ENCODE data around the gene PEMT.

Gene PEMT

GRCh38 chr17:17542906-17543635, 48.4 kb downstream of the PEMT start:
- Histone ChIP-seq H3K4me1 (ENCODE audit: low read length) (no peaks in the 10 kb centered on the region), H3K4me3 (ENCODE audit: low read length) (no peak overlapping the region), H3K27me3 (replicated peaks; ENCODE audit: insufficient read depth, low read length) (no peaks in the 10 kb centered on the region), H3F3A (ENCODE audit: insufficient read depth, low read length) (no peaks in the 10 kb centered on the region), H3K4me2 (ENCODE audit: low read depth, low read length) (no peak overlapping the region), H3K9me3 (replicated peaks; ENCODE audit: insufficient read depth, low read length) (no peaks in the 10 kb centered on the region), H3K9ac (ENCODE audit: low read length) (no peak overlapping the region), H3K9me2 (replicated peaks; ENCODE audit: insufficient read depth, low read length) (no peaks in the 10 kb centered on the region), H3K27ac (ENCODE audit: low read length) (no peak overlapping the region), H3K79me2 (ENCODE audit: low read length) (no peaks in the 10 kb centered on the region), H3K36me3 (replicated peaks; ENCODE audit: insufficient read depth, low read length) (no peaks in the 10 kb centered on the region), H4K20me1 (ENCODE audit: insufficient read depth, low read length) (no peaks in the 10 kb centered on the region), H2AFZ (ENCODE audit: low read length) (no peak overlapping the region)
- DNase-seq: no peak
- TF ChIP-seq, protein P1, sequence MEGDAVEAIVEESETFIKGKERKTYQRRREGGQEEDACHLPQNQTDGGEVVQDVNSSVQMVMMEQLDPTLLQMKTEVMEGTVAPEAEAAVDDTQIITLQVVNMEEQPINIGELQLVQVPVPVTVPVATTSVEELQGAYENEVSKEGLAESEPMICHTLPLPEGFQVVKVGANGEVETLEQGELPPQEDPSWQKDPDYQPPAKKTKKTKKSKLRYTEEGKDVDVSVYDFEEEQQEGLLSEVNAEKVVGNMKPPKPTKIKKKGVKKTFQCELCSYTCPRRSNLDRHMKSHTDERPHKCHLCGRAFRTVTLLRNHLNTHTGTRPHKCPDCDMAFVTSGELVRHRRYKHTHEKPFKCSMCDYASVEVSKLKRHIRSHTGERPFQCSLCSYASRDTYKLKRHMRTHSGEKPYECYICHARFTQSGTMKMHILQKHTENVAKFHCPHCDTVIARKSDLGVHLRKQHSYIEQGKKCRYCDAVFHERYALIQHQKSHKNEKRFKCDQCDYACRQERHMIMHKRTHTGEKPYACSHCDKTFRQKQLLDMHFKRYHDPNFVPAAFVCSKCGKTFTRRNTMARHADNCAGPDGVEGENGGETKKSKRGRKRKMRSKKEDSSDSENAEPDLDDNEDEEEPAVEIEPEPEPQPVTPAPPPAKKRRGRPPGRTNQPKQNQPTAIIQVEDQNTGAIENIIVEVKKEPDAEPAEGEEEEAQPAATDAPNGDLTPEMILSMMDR (IDR thresholded peaks at IDR 0.05; ENCODE audit: low read length): no peak

GRCh38 chr17:17541640-17542001, 49.9 kb downstream of the PEMT start:
- TF ChIP-seq EZH2 (optimal IDR thresholded peaks at IDR 0.05; ENCODE audit: low read depth, low read length): no peak
- TF ChIP-seq, protein P1 (IDR thresholded peaks at IDR 0.05; ENCODE audit: low read length): no peak
- TF ChIP-seq EZH2phosphoT487 (IDR thresholded peaks at IDR 0.05; ENCODE audit: low read length): no peak
- Histone ChIP-seq H3K36me3 (replicated peaks; ENCODE audit: insufficient read depth, low read length) (no peaks in the 10 kb centered on the region), H4K20me1 (ENCODE audit: insufficient read depth, low read length) (no peaks in the 10 kb centered on the region), H3K4me2 (ENCODE audit: low read depth, low read length) (no peak overlapping the region), H3K4me1 (ENCODE audit: low read length) (no peaks in the 10 kb centered on the region), H3K27ac (ENCODE audit: low read length) (no peak overlapping the region), H3K79me2 (ENCODE audit: low read length) (no peaks in the 10 kb centered on the region), H3K27me3 (replicated peaks; ENCODE audit: insufficient read depth, low read length) (no peaks in the 10 kb centered on the region), H2AFZ (ENCODE audit: low read length) (no peak overlapping the region), H3K9ac (ENCODE audit: low read length) (no peak overlapping the region), H3K4me3 (ENCODE audit: low read length) (no peak overlapping the region), H3F3A (ENCODE audit: insufficient read depth, low read length) (no peaks in the 10 kb centered on the region), H3K9me3 (replicated peaks; ENCODE audit: insufficient read depth, low read length) (no peaks in the 10 kb centered on the region), H3K9me2 (replicated peaks; ENCODE audit: insufficient read depth, low read length) (no peaks in the 10 kb centered on the region)
- no peak for DNase-seq

- H3K4me1 ChIP-seq (ENCODE audit: low read length): no peaks in the 10 kb centered on the region
- H3K9ac ChIP-seq (ENCODE audit: low read length): no peak overlapping the region
- H4K20me1 ChIP-seq (ENCODE audit: insufficient read depth, low read length): no peaks in the 10 kb centered on the region
- H3K9me3 ChIP-seq (replicated peaks; ENCODE audit: insufficient read depth, low read length): no peaks in the 10 kb centered on the region
- no peak overlapping the region for H3K4me3 ChIP-seq (ENCODE audit: low read length)
- no peaks in the 10 kb centered on the region for H3K27me3 ChIP-seq (replicated peaks; ENCODE audit: insufficient read depth, low read length)
- H3F3A ChIP-seq (ENCODE audit: insufficient read depth, low read length): no peaks in the 10 kb centered on the region
- no peak overlapping the region for H2AFZ ChIP-seq (ENCODE audit: low read length)
- H3K27ac ChIP-seq (ENCODE audit: low read length): no peak overlapping the region
- no peaks in the 10 kb centered on the region for H3K36me3 ChIP-seq (replicated peaks; ENCODE audit: insufficient read depth, low read length)
- DNase-seq: no peak
- H3K79me2 ChIP-seq (ENCODE audit: low read length): no peaks in the 10 kb centered on the region
- TF ChIP-seq EZH2 (optimal IDR thresholded peaks at IDR 0.05; ENCODE audit: low read depth, low read length) (no peak), EZH2phosphoT487 (IDR thresholded peaks at IDR 0.05; ENCODE audit: low read length) (no peak)
- TF ChIP-seq, protein P1 (IDR thresholded peaks at IDR 0.05; ENCODE audit: low read length): no peak
- no peak overlapping the region for H3K4me2 ChIP-seq (ENCODE audit: low read depth, low read length)
- H3K9me2 ChIP-seq (replicated peaks; ENCODE audit: insufficient read depth, low read length): no peaks in the 10 kb centered on the region
These were observed 50.4 kb downstream of the PEMT start for GRCh38 chr17:17540935-17541639.

Measured in MM.1S (cell line).